HL-60 (cell line): ENCODE results near the gene PCSK2.

Experiments
- DNase-seq, 2 experiments: peaks; one replicate each; pipeline ENCODE4 v3.0.0-alpha.2; 2010 to 2020; ENCODE audit warnings: low read depth in 1 of 2, low spot score in 1 of 2
- H3K27ac ChIP-seq: fragments of 250-450 bp; sonication (Bioruptor Pico); replicated peaks from 2 replicates; pipeline ENCODE4 v1.5.1; 2020; ENCODE audit warnings: mild to moderate bottlenecking, moderate library complexity
- H3K27me3 ChIP-seq: fragments of 250-450 bp; sonication (Bioruptor Pico); 2 replicates; pipeline ENCODE4 v1.5.1; 2021; ENCODE audit warnings: mild to moderate bottlenecking, moderate library complexity; ENCODE audit not compliant: insufficient read depth, poor library complexity, severe bottlenecking
- H3K4me3 ChIP-seq: replicated peaks from 2 replicates; pipeline ENCODE4 v1.5.1; 2011; ENCODE audit warnings: mild to moderate bottlenecking, control low read depth, low read length; ENCODE audit not compliant: insufficient read depth
- CTCF ChIP-seq: IDR thresholded peaks from one replicate; pipeline ENCODE4 v1.5.1; 2011; ENCODE audit warnings: low read length, control low read depth, inconsistent platforms; ENCODE audit not compliant: insufficient read depth
- GABPA ChIP-seq: IDR thresholded peaks from 2 replicates; pipeline ENCODE4 v1.6.1; 2012; ENCODE audit warnings: low read depth
- POLR2AphosphoS5 ChIP-seq: IDR thresholded peaks from 2 replicates; pipeline ENCODE4 v1.6.1; 2012; ENCODE audit warnings: low read depth
- SPI1 ChIP-seq: IDR thresholded peaks from 2 replicates; pipeline ENCODE4 v1.6.1; 2012; ENCODE audit warnings: low read depth, mild to moderate bottlenecking, borderline replicate concordance
- TF ChIP-seq, protein P1 (sequence below): IDR thresholded peaks from 2 replicates; pipeline ENCODE4 v1.6.1; 2012; ENCODE audit warnings: low read depth; ENCODE audit not compliant: insufficient replicate concordance

Gene PCSK2

GRCh38 chr20:17295991-17296390, 69.2 kb downstream of the PCSK2 start:
- Histone ChIP-seq H3K4me3 (no peak overlapping the region), H3K27ac (no peak overlapping the region), H3K27me3 (no peaks in the 10 kb centered on the region)
- DNase-seq: no peak
- TF ChIP-seq, protein P1, sequence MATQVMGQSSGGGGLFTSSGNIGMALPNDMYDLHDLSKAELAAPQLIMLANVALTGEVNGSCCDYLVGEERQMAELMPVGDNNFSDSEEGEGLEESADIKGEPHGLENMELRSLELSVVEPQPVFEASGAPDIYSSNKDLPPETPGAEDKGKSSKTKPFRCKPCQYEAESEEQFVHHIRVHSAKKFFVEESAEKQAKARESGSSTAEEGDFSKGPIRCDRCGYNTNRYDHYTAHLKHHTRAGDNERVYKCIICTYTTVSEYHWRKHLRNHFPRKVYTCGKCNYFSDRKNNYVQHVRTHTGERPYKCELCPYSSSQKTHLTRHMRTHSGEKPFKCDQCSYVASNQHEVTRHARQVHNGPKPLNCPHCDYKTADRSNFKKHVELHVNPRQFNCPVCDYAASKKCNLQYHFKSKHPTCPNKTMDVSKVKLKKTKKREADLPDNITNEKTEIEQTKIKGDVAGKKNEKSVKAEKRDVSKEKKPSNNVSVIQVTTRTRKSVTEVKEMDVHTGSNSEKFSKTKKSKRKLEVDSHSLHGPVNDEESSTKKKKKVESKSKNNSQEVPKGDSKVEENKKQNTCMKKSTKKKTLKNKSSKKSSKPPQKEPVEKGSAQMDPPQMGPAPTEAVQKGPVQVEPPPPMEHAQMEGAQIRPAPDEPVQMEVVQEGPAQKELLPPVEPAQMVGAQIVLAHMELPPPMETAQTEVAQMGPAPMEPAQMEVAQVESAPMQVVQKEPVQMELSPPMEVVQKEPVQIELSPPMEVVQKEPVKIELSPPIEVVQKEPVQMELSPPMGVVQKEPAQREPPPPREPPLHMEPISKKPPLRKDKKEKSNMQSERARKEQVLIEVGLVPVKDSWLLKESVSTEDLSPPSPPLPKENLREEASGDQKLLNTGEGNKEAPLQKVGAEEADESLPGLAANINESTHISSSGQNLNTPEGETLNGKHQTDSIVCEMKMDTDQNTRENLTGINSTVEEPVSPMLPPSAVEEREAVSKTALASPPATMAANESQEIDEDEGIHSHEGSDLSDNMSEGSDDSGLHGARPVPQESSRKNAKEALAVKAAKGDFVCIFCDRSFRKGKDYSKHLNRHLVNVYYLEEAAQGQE: no peak
- no peak for TF ChIP-seq SPI1

GRCh38 chr20:17298171-17298570, 71.3 kb downstream of the PCSK2 start:
- Histone ChIP-seq H3K27ac (no peak overlapping the region), H3K27me3 (no peaks in the 10 kb centered on the region), H3K4me3 (no peak overlapping the region)
- no peak for DNase-seq
- no peak for TF ChIP-seq CTCF
- no peak for TF ChIP-seq SPI1
- no peak for TF ChIP-seq GABPA
- no peak for TF ChIP-seq POLR2AphosphoS5

GRCh38 chr20:17298751-17299150, 71.9 kb downstream of the PCSK2 start:
- no peaks in the 10 kb centered on the region for H3K27me3 ChIP-seq
- TF ChIP-seq CTCF (no peak), SPI1 (no peak), GABPA (no peak), POLR2AphosphoS5 (no peak)
- TF ChIP-seq, protein P1: no peak
- H3K4me3 ChIP-seq: no peak overlapping the region
- H3K27ac ChIP-seq: no peak overlapping the region
- no peak for DNase-seq

DNA sequence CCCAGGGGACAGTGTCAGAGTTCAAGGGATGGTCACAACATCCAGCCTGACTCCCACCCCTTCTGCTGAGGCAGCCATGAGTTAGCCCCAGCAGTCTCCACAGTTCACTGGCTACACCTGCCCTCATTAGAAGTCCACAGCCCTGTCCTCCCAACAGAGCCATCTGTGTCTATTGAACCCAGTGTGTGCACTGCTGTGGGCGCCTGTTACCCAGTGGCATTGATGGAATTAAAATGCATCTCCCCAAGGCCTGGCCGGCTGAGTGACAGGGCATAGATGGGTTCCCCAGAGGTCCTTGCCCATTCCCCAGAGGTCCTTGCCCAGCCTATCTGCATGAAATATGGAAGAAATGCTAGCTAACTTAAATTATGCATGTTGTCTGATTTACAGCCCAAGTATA, 73.3 kb downstream of the PCSK2 start:
- no peak for TF ChIP-seq SPI1
- no peak for TF ChIP-seq CTCF
- no peak for TF ChIP-seq GABPA
- TF ChIP-seq, protein P1: no peak
- no peak for TF ChIP-seq POLR2AphosphoS5
- H3K4me3 ChIP-seq: no peak overlapping the region
- no peak for DNase-seq
- H3K27me3 ChIP-seq: no peaks in the 10 kb centered on the region
- H3K27ac ChIP-seq: no peak overlapping the region
